HG03060 (cell line): ENCODE measurements around the gene RPS16.
"Not testable (repeated sequence)": the region's sequence is repeated elsewhere in the genome, so short reads cannot be mapped to it uniquely, and the experiment has no call there.

Experiments
- ATAC-seq: cut with Tn5 transposase; IDR thresholded peaks from one replicate; pipeline ENCODE4 v1.9.1; 2021; ENCODE audit warnings: low read depth, moderate number of reproducible peaks; ENCODE audit not compliant: unreplicated experiment

Gene RPS16

DNA sequence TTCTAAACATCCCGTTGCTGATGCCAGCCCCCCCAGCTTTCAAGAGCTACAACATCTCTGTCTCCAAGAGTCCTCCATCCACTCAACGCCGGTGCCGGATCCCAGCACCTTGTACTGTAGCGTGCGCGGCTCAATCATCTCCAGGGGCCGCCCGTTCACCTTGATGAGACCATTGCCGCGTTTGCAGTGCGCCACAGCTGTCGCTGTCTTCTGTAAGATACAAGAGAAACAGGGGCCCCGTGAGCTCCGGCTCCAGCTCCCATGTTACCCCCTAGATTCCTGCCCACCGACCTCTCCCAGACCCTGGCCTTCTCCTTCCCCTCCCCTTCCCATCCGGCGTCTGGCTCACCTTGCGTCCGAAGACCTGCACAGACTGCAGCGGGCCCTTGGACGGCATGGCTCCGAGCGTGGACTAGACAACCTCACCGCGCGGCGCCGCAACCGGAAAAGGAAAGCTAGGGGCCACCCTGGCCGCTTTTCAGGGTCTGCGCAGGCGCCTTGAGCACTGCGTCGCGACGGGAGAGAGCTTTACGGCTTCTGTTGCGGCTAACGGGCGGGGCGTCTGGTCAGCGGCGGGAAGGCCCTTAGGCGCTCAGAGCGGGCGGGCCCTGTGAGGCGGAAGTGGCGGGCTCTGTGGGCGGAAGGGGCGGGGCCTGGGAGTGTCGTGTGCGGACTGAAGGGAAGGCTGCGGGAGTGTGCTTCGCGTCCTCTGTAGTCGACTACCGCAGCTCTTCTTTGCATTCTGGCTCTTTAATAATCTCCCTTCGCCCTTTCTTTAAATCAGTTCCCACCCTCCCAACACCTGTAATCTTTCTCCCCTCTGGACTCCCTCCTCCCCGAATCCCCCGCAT, at the start of gene RPS16:
Gene RPS16, minus strand, starts transcription at position 451 of the 851 bp plus-strand sequence. Its CDS starts 54 bp downstream, at position 397.
- ATAC-seq, result peak; percentile 53

DNA sequence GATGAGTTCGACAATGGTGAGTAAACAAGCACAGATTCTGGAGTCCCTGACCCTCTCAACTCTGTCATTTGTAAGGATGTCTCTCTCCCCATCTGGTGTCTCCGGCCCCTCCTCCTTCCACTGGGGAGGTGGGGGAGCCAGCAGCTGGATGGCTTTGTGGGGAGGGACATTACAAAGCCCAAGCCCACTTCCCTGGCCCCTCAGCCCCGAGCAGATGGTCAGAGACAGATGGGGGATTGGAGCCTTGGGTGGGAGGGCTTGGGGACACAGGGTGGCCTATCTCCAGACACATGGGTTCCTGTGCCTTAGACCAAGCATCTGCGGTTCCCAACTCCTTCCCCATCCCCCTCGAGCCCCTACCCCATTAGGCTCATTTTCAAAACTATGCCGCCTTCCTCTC, 47.4 kb upstream of the RPS16 start:
- ATAC-seq, result no peak

DNA sequence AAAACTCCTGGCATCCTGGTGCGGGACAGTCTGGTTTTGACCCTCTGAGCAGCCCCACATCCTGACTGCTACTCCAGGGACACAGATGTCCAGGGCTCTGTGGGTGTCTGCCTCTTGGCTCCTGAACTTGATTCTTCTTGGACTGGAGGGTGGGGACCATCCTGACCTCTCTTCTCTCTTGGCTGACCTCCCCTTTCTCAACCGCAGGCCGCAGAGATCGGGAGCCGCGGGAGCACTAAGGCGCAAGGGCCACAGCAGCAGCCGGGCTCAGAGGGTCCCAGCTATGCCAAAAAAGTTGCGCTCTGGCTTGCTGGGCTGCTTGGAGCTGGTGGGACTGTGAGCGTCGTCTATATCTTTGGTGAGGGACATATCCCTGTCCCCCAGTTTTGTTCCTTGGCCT, 45.9 kb upstream of the RPS16 start:
- ATAC-seq, result no peak

- ATAC-seq, result no peak
These were observed 45.4 kb upstream of the RPS16 start for GRCh38 chr19:39481229-39481545.

GRCh38 chr19:39480337-39481228, 44.8 kb upstream of the RPS16 start, which contains the start of gene TIMM50:
TIMM50 (plus strand) TSS chr19:39480838; CDS start chr19:39480854, 16 bp downstream.
- peak; percentile 59 for ATAC-seq

GRCh38 chr19:39479916-39480315, 44.2 kb upstream of the RPS16 start:
- no peak for ATAC-seq

DNA sequence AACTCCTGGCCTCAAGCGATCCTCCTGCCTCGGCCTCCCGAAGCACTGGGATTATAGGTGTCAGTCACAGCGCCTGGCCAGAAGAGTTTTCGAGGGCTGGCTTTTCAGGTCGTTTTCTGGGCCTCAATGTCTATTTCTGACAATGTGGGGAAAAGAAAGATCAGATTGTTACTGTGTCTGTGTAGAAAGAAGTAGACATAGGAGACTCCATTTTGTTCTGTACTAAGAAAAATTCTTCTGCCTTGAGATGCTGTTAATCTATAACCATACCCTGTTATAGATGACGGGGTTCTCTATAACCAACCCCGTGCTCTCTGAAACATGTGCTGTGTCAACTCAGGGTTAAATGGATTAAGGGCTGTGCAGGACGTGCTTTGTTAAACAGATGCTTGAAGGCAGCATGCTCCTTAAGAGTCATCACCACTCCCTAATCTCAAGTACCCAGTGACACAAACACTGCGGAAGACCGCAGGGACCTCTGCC, 43.6 kb upstream of the RPS16 start:
- not testable (repeated sequence) for ATAC-seq

- no peak for ATAC-seq
These were observed 40.0 kb upstream of the RPS16 start for GRCh38 chr19:39475748-39476147.

GRCh38 chr19:39474139-39474620, 38.4 kb upstream of the RPS16 start:
- ATAC-seq, result no peak

DNA sequence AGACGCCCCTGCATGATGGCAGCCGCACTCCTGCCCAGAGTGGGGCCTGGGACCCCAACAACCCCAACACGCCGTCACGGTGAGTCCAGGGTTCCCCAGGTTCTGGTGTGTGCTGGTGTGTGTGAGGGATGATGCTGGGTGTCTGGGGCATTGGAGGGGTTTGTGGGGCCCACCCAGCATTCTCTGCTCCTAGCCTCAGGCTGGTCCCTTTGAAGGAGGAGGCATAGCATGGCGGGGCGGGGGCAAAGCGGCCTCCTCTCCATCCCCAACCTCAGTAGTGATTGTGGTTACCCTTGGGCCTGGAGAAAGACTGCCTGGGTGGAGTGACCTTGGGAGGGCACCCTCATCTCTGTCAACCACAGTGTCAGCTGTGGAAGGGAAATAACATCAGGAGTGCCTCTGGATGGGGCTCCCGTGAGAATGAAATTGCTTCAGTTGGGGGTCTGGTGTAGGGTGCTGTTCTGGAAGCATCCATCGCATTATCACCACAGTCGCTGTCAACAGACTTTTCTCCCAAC, 37.8 kb upstream of the RPS16 start:
- no peak for ATAC-seq

- ATAC-seq, result no peak
These were observed 37.1 kb upstream of the RPS16 start for GRCh38 chr19:39472746-39473442.

DNA sequence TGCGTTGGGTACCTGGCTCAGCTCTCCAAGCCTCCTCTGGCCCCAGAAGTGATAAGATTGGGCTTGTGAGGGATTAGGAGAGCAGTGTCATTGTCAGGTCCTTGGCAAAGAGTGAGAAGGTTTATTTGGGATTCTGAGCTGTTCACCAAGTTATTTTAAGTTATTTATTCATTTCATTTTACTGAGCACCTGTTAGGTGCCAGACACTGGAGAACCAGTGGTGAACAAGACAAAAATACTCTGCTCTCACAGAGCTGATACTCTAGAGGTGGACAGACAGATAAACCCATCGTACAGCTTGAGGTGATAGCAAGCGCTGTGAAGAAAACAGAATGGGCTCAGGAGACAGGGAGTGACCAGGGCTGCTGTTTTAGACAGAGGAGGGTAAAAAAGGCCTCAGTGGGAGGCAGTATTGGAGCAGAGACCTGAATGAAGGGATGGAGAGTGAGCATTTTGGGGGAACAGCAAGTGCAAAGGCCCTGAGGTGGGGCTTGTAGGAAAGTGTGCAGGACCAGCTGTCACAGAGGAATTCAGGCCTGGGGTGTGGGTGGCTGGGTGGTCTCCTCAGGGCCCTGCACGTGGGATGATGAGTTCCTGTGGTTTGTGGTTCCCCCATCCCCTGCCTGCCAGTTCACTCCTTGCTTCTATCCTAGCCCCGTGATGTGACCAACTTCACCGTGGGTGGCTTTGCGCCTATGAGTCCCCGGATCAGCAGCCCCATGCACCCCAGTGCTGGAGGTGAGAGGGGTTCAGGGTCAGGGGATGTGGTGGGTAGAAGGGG, 36.2 kb upstream of the RPS16 start:
- no peak for ATAC-seq

DNA sequence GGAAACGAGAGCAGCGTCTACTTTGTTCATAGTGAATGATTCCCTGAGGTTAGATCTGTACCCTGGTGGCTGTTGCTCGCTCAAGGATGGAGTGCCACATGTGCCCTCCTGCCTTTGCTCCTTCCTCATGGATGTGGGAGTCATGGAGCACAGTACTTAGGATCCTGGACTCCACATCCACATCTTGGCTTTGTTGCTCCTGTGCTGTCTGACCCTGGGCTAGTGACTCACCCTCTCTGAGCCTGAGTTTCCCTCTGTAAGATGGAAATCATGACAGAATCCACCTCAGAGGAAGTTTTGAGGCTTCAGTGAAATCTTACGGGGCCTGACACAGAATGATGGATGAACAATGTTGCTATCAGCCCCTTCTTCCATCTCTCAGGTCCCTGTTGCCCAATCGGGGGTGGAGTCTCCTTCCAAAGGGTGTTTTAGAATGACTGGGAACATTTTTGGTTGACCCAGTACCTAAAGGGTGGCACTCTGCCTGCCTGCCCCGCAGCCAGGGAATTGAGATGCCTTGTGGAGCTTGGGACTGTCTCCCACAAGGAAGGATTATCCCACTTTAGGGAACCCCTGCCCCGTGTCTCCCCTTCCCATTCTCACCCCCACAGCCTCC, 35.1 kb upstream of the RPS16 start:
- ATAC-seq, result no peak

DNA sequence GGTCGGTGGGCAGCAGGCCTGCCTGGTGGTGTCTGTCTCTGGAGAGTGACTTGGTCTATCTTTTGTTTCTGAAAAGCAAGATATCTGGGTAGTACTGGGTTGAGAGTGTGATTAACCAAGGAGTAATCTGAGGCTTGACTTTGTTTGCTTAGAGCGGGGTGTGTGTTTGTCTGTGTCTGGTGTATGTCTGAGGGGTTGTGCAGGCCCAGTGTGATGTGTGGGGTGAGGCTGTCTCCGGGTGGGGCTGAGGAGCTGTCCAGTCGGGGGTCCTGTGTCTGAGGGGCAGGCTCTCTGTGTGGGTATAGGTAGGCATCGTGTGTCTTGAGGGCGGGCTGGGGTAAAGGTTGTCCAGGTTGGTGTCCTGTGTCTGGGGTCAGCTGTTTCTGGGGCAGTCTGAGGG, 33.8 kb upstream of the RPS16 start:
- ATAC-seq, result no peak

- no peak for ATAC-seq
These were observed 33.3 kb upstream of the RPS16 start for GRCh38 chr19:39469036-39469435.

DNA sequence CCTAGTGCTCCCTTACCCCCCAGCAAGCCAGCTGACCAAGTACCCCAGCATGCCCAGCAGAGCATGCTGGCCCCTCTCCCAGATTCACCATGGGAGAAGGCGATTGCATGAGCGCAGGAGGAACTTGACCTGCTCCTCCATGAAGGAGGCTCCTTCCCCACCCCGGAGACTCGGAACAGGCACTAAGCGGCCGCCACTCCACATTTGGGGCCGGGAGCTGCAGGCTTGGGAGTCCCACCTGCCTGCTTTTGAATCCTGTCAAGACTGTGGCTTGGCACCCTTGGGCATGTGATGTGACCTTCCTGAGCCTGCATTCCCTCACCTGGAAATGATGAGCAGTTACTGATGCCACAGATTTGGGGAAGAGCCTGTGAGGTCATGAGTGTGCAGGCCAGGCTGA, 32.2 kb upstream of the RPS16 start:
- no peak for ATAC-seq

GRCh38 chr19:39465956-39466747, 30.4 kb upstream of the RPS16 start:
- no peak for ATAC-seq

- no peak for ATAC-seq
These were observed 27.7 kb upstream of the RPS16 start for GRCh38 chr19:39463403-39463802.
